Type B pancreatic cell (in vitro differentiated cells): Measurements from ENCODE around the gene CCDC82. TPM values are rescaled to one million over a fixed set of nuclear protein-coding genes. Genes with fewer than 3 reads are reported as not detected.

Source experiments
- DNase-seq: peaks from one replicate; pipeline ENCODE4 v3.0.0; 2021; ENCODE audit warnings: mixed read lengths; ENCODE audit not compliant: unreplicated experiment; ENCODE audit errors: extremely low spot score
- H3K27ac Mint-ChIP-seq: 2 replicates; pipeline ENCODE4 v1.8.0; 2021; ENCODE audit warnings: mild to moderate bottlenecking, mixed read lengths
- H3K27me3 Mint-ChIP-seq: 2 replicates; pipeline ENCODE4 v1.8.0; 2021; ENCODE audit warnings: mixed read lengths
- H3K36me3 Mint-ChIP-seq: 2 replicates; pipeline ENCODE4 v1.8.0; 2021; ENCODE audit warnings: mixed read lengths
- H3K4me1 Mint-ChIP-seq: one replicate; pipeline ENCODE4 v1.8.0; 2021; ENCODE audit warnings: mixed read lengths; ENCODE audit not compliant: unreplicated experiment
- H3K4me3 Mint-ChIP-seq: 2 replicates; pipeline ENCODE4 v1.8.0; 2021; ENCODE audit warnings: mild to moderate bottlenecking, mixed read lengths
- H3K9me3 Mint-ChIP-seq: 2 replicates; pipeline ENCODE4 v1.8.0; 2021; ENCODE audit warnings: mixed read lengths
- CTCF ChIP-seq: fragments of 200-600 bp; sonication (generic); conservative IDR thresholded peaks from 2 replicates; pipeline ENCODE4 v1.5.0; 2021; ENCODE audit warnings: antibody characterized with exemption, mild to moderate bottlenecking
- total RNA-seq: library from RNA; stranded (reverse); gene quantifications from 2 replicates; pipeline ENCODE4 v1.2.1, GENCODE V29; 2021; ENCODE audit warnings: low replicate concordance

The CCDC82 gene
- total RNA-seq, 1 donor from 2014 or later = 21.7 TPM

DNA sequence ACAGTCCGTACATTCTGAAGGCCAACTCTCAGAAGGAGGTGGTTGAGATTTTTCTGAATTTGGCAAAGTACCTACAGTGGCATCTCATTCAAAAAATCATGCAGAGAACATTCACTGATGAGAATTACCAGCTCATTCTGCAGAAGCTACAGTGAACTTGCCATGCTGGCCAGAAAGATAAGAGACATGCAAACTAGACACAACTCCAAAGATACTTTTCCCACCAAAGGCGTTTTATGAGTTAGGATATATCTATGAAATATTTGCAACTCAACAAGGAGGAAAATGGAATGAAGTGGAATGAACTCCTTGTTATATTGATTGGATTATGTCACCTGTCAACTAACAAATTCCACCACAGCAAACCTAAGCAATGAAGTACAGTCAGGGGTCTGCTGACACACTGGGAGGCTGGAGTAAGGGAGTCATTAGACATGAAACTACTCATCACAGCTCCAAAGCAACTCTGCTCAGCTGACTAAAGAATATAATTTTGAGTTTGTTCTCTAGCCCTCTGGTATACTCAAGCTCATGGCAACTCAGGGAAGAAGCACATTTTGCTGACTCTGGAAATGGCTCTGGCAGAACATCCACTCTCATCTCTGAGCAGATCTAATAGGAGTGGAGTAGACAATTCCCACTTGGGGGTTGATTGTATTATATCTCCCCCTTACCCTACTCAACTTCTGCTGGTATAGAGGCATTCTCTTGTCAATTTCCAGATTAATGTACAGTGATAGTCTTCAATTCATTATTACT, 69.6 kb downstream of the CCDC82 start:
- no peaks in the 10 kb centered on the region for H3K27me3 Mint-ChIP-seq

DNA sequence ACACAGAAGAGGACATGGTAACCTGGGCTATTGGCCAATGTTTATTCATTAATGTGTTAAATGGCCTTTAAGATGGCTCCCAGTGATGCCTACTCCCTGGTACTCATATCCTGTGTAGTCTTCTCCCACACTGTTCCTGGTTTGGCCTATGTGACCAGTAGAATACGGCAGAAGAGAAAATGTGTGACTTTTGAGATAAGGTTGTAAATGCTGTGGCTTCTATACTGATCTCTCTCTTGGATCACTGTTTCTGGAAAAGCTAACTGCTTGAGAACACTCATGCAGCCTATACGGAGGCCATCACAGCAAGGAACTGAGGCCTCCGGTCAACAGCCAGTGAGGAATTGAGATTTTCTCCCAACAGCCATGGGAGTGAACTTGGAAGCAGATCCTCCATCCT, 70.9 kb downstream of the CCDC82 start:
- H3K4me1 Mint-ChIP-seq = peaks cover 43% of the 10 kb centered on the region
- DNase-seq = no peak
- no peaks in the 10 kb centered on the region for H3K27me3 Mint-ChIP-seq
- peaks cover 5% of the 10 kb centered on the region for H3K9me3 Mint-ChIP-seq
- no peak for TF ChIP-seq CTCF
- no peak overlapping the region for H3K4me3 Mint-ChIP-seq
- H3K36me3 Mint-ChIP-seq = peaks cover 40% of the 10 kb centered on the region
- no peak overlapping the region for H3K27ac Mint-ChIP-seq

More for the DNA sequence above, 69.6 kb downstream of the CCDC82 start:
- Mint-ChIP-seq H3K4me3 (no peak overlapping the region), H3K9me3 (peaks cover 9% of the 10 kb centered on the region), H3K27ac (peak overlapping the region; percentile 15), H3K4me1 (peaks cover 32% of the 10 kb centered on the region), H3K36me3 (peaks cover 33% of the 10 kb centered on the region)
- TF ChIP-seq CTCF = no peak
- no peak for DNase-seq

DNA sequence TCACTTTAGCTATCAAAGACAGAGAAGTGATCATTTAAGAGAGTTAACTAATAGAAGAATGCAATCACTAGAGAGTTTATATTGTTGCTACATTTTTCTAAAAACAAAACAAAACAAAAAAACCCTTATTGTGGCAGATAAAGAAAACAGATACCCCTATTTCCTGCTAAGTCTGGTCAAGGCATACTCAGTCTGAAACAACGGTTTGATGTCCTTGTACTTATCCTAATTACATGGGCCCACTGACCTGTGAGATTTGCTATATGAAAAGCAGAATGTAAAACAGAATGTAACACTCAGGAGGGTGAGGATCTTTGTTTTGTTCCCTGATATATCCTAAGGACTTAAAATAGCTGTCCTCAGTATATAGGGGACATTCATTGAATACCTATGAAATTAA, 71.3 kb downstream of the CCDC82 start:
- H3K9me3 Mint-ChIP-seq = peaks cover 4% of the 10 kb centered on the region
- no peak overlapping the region for H3K4me3 Mint-ChIP-seq
- no peaks in the 10 kb centered on the region for H3K27me3 Mint-ChIP-seq
- DNase-seq = no peak
- TF ChIP-seq CTCF = no peak
- peaks cover 38% of the 10 kb centered on the region for H3K36me3 Mint-ChIP-seq
- peaks cover 47% of the 10 kb centered on the region for H3K4me1 Mint-ChIP-seq
- H3K27ac Mint-ChIP-seq = peak overlapping the region; percentile 97

GRCh38 chr11:96317985-96318384, 71.7 kb downstream of the CCDC82 start:
- Mint-ChIP-seq H3K27ac (peak overlapping the region; percentile 97), H3K4me1 (peaks cover 52% of the 10 kb centered on the region), H3K9me3 (peaks cover 4% of the 10 kb centered on the region), H3K36me3 (peaks cover 33% of the 10 kb centered on the region), H3K27me3 (no peaks in the 10 kb centered on the region), H3K4me3 (no peak overlapping the region)
- no peak for TF ChIP-seq CTCF
- no peak for DNase-seq

DNA sequence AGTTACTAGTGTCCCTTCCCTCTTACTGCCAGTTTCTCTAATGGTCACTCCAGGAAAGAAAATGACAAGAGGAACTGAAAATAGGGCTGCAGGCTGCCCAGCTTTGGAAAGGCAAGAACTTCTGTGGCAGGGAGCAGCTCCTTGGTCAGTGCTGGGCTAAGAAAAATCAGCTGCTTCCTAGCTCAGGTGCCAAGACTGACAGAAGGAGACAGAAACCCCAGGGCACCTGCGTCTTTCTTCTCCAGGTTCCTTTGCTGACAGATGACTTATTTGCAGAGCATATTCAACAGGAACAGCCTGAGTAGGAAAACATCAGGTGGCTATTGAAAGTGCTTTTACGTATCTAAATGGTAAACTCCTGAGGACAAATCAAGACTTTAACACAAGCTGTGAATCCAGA, 72.1 kb downstream of the CCDC82 start:
- H3K27ac Mint-ChIP-seq = peak overlapping the region; percentile 97
- no peak overlapping the region for H3K4me3 Mint-ChIP-seq
- peaks cover 52% of the 10 kb centered on the region for H3K4me1 Mint-ChIP-seq
- peaks cover 4% of the 10 kb centered on the region for H3K9me3 Mint-ChIP-seq
- peaks cover 33% of the 10 kb centered on the region for H3K36me3 Mint-ChIP-seq
- no peak for DNase-seq
- no peaks in the 10 kb centered on the region for H3K27me3 Mint-ChIP-seq
- TF ChIP-seq CTCF = no peak
